CD1c-positive myeloid dendritic cell (primary cell): Measurements from ENCODE around the gene GLIPR1.
A peak's percentile ranks its signal among the peaks of the same experiment; 100 is the strongest.
"Not testable (repeated sequence)": the region's sequence is repeated elsewhere in the genome, so short reads cannot be mapped to it uniquely, and the experiment has no call there.

Source experiments
- DNase-seq: peaks from one replicate; pipeline ENCODE4 v3.0.0-alpha.2; 2016; ENCODE audit errors: extremely low spot score

GLIPR1 gene

GRCh38 chr12:75474116-75474515 is 6.4 kb upstream of the GLIPR1 start:
- DNase-seq, result no peak

GRCh38 chr12:75476071-75476470 is 4.5 kb upstream of the GLIPR1 start:
- no peak for DNase-seq

GRCh38 chr12:75477137-75477536 is 3.4 kb upstream of the GLIPR1 start:
- DNase-seq, result no peak

- peak; percentile 87 for DNase-seq
These were observed 2.3 kb upstream of the GLIPR1 start for GRCh38 chr12:75478116-75478794.

- DNase-seq, result peak; percentile 26
These were observed 543 bp upstream of the GLIPR1 start for GRCh38 chr12:75479963-75480461.

- peak; percentile 78 for DNase-seq
These were observed 604 bp downstream of the GLIPR1 start for GRCh38 chr12:75481013-75481705.

- peak; percentile 57 for DNase-seq
These were observed 1.2 kb downstream of the GLIPR1 start for GRCh38 chr12:75481774-75482173.

GRCh38 chr12:75482646-75483045 is 2.1 kb downstream of the GLIPR1 start:
- DNase-seq, result no peak

- DNase-seq, result peak; percentile 47
These were observed 2.9 kb downstream of the GLIPR1 start for GRCh38 chr12:75483431-75483830.

GRCh38 chr12:75484450-75484849 is 3.9 kb downstream of the GLIPR1 start:
- not testable (repeated sequence) for DNase-seq

- DNase-seq, result no peak
These were observed 6.8 kb downstream of the GLIPR1 start for GRCh38 chr12:75487308-75487707.

GRCh38 chr12:75488553-75488952 is 8.0 kb downstream of the GLIPR1 start:
- DNase-seq, result peak; percentile 65

GRCh38 chr12:75489187-75489586 is 8.6 kb downstream of the GLIPR1 start:
- DNase-seq, result no peak

GRCh38 chr12:75489613-75490210 is 9.2 kb downstream of the GLIPR1 start:
- no peak for DNase-seq

- no peak for DNase-seq
These were observed 10.6 kb downstream of the GLIPR1 start for GRCh38 chr12:75491169-75491568.

GRCh38 chr12:75503459-75503858 is 22.9 kb downstream of the GLIPR1 start:
- DNase-seq, result no peak

- DNase-seq, result no peak
These were observed 23.3 kb downstream of the GLIPR1 start for GRCh38 chr12:75503866-75504265.

GRCh38 chr12:75505706-75506312 is 25.3 kb downstream of the GLIPR1 start:
- peak; percentile 60 for DNase-seq

GRCh38 chr12:75507086-75507485 is 26.5 kb downstream of the GLIPR1 start:
- no peak for DNase-seq

GRCh38 chr12:75508159-75508558 is 27.6 kb downstream of the GLIPR1 start:
- DNase-seq, result no peak

GRCh38 chr12:75509621-75510020 is 29.1 kb downstream of the GLIPR1 start:
- no peak for DNase-seq
